Peyer's patch (tissue), 4 donors: ENCODE measurements around the gene GADL1.

Experiments used
- CTCF ChIP-seq, 6 experiments: fragments of 450-650 bp in 4 of 6; fragments of 200-600 bp in 2 of 6; sonication (generic) in 1 of 6; IDR thresholded peaks; one replicate each; pipeline ENCODE4 v1.5.1; 2017 to 2019; ENCODE audit warnings: antibody characterized with exemption in 6 of 6, mild to moderate bottlenecking in 3 of 6, moderate library complexity in 1 of 6
- POLR2A ChIP-seq, 2 donors: fragments of 450-650 bp; IDR thresholded peaks; one replicate each; pipeline ENCODE4 v1.5.1; 2017; ENCODE audit warnings: antibody characterized with exemption in 2 of 2, mild to moderate bottlenecking in 2 of 2, moderate library complexity in 2 of 2

- no peak for TF ChIP-seq POLR2A (IDR thresholded peaks at IDR 0.05)
- no peak for TF ChIP-seq CTCF (IDR thresholded peaks at IDR 0.05)
Measured at GRCh38 chr3:30886888-30887287, 7.6 kb downstream of the GADL1 start.
